OCI-LY7 (cell line): ENCODE measurements around the gene PTH2. TPM values are rescaled to one million over a fixed set of nuclear protein-coding genes. Genes with fewer than 3 reads are reported as not detected.
A peak's percentile ranks its signal among the peaks of the same experiment; 100 is the strongest.

Source experiments
- BruUV-seq: library from RNA; stranded (reverse); fragments of 400-500 nt; replicated peaks from 2 replicates; lab custom pipeline; 2021; lab: Mats Ljungman, UMichigan
- CTCF ChIA-PET: fragments of 300-600 bp; sonication (Branson Sonifier 250); formaldehyde crosslinking; loops from one replicate; lab custom pipeline; 2022; ENCODE audit warnings: antibody characterized with exemption; ENCODE audit not compliant: unreplicated experiment; lab: Charles Lee
- POLR2A ChIA-PET: fragments of 300-600 bp; sonication (Branson Sonifier 250); formaldehyde crosslinking; loops from one replicate; lab custom pipeline; 2022; ENCODE audit warnings: antibody characterized with exemption; lab: Charles Lee
- DNase-seq: peaks from one replicate; pipeline ENCODE4 v3.0.0-alpha.2; 2015; ENCODE audit warnings: low spot score
- H2AFZ ChIP-seq: fragments of 200-600 bp; sonication (generic), shearing (Covaris generic); 2 replicates; pipeline ENCODE4 v1.6.1; 2014; ENCODE audit warnings: mild to moderate bottlenecking, antibody characterized with exemption, low read length, moderate library complexity
- H3K27ac ChIP-seq: fragments of 200-600 bp; sonication (generic); 2 replicates; pipeline ENCODE4 v1.5.1; 2014; ENCODE audit warnings: mixed run types, low read depth, mild to moderate bottlenecking, moderate library complexity, low read length, inconsistent platforms; ENCODE audit not compliant: poor library complexity, severe bottlenecking
- H3K36me3 ChIP-seq: fragments of 200-600 bp; sonication (generic); 2 replicates; pipeline ENCODE4 v1.6.1; 2014; ENCODE audit warnings: mild to moderate bottlenecking, antibody characterized with exemption, low read length, moderate library complexity, mixed read lengths; ENCODE audit not compliant: insufficient read depth
- H3K4me1 ChIP-seq: fragments of 200-600 bp; sonication (generic); 2 replicates; pipeline ENCODE4 v1.5.1; 2014; ENCODE audit warnings: mild to moderate bottlenecking, low read length; ENCODE audit not compliant: insufficient read depth, poor library complexity, severe bottlenecking
- H3K4me2 ChIP-seq: fragments of 200-600 bp; sonication (generic); 2 replicates; pipeline ENCODE4 v1.6.1; 2014; ENCODE audit warnings: mild to moderate bottlenecking, low read length
- H3K4me3 ChIP-seq: fragments of 200-600 bp; sonication (generic); 2 replicates; pipeline ENCODE4 v1.5.1; 2014; ENCODE audit warnings: mild to moderate bottlenecking, low read depth, low read length; ENCODE audit not compliant: poor library complexity, severe bottlenecking
- H3K79me2 ChIP-seq: fragments of 200-600 bp; sonication (generic); 2 replicates; pipeline ENCODE4 v1.6.1; 2016; ENCODE audit warnings: low read depth, mild to moderate bottlenecking, low read length, moderate library complexity, mixed read lengths; ENCODE audit not compliant: insufficient read depth
- H3K9me2 ChIP-seq: fragments of 200-600 bp; sonication (generic); 2 replicates; pipeline ENCODE4 v1.6.1; 2016; ENCODE audit warnings: mild to moderate bottlenecking, low read length, mixed read lengths; ENCODE audit not compliant: insufficient read depth
- H3K9me3 ChIP-seq: fragments of 200-600 bp; sonication (generic); 2 replicates; pipeline ENCODE4 v1.6.1; 2014; ENCODE audit warnings: mild to moderate bottlenecking, mixed run types, low read length, mixed read lengths
- H4K20me1 ChIP-seq: fragments of 200-600 bp; sonication (generic); 2 replicates; pipeline ENCODE4 v1.6.1; 2014; ENCODE audit warnings: mild to moderate bottlenecking, antibody characterized with exemption, low read length, moderate library complexity, mixed read lengths; ENCODE audit not compliant: insufficient read depth
- CTCF ChIP-seq: fragments of 200-600 bp; sonication (generic); conservative IDR thresholded peaks from 2 replicates; pipeline ENCODE4 v1.5.1; 2014; ENCODE audit warnings: mild to moderate bottlenecking, antibody characterized with exemption, low read length, moderate library complexity, mixed read lengths
- EZH2phosphoT487 ChIP-seq: fragments of 200-600 bp; sonication (generic); IDR thresholded peaks from 2 replicates; pipeline ENCODE4 v1.6.1; 2018; ENCODE audit warnings: low read depth, borderline replicate concordance, mild to moderate bottlenecking, mixed run types, antibody characterized with exemption, low read length, moderate library complexity, mixed read lengths
- intact Hi-C: fragments of 100-400 bp; cut with micrococcal nuclease; formaldehyde crosslinking; loops from one replicate; pipeline ENCODE4 v1.10.0; 2022; ENCODE audit not compliant: unreplicated experiment
- total RNA-seq, 2 experiments: library from RNA; depleted of rRNA in 1 of 2; stranded (reverse); fragments of >200 nt in 1 of 2; shearing (Covaris generic) in 1 of 2; gene quantifications; 2 replicates each; pipeline ENCODE4 v1.2.3, GENCODE V29; 2014 to 2022

PTH2 gene
- total RNA-seq, 2 experiments from 2014 or later: 0.66 to 1.7 TPM

GRCh38 chr19:49395581-49396407 lies 27.4 kb downstream of the PTH2 start:
- CTCF ChIA-PET: no interaction called here
- Histone ChIP-seq H3K36me3 (no peaks in the 10 kb centered on the region), H3K9me2 (no peaks in the 10 kb centered on the region), H4K20me1 (no peaks in the 10 kb centered on the region), H2AFZ (no peak overlapping the region), H3K27ac (no peak overlapping the region), H3K4me2 (no peak overlapping the region), H3K9me3 (no peaks in the 10 kb centered on the region), H3K4me1 (peaks cover 66% of the 10 kb centered on the region), H3K4me3 (no peak overlapping the region), H3K79me2 (no peaks in the 10 kb centered on the region)
- POLR2A ChIA-PET: no interaction called here
- no peak for DNase-seq
- BruUV-seq: no TSS peak
- intact Hi-C loops: no loop called here
- no peak for TF ChIP-seq EZH2phosphoT487
- TF ChIP-seq CTCF: no peak

- CTCF ChIA-PET: interaction anchor here (0.6 kb wide), 1 partner anchor 52 kb away, joined by 3 read pairs; no protein-coding TSS in a partner anchor
- no peaks in the 10 kb centered on the region for H3K36me3 ChIP-seq
- no peak for DNase-seq
- peaks cover 70% of the 10 kb centered on the region for H3K4me1 ChIP-seq
- no peaks in the 10 kb centered on the region for H3K9me2 ChIP-seq
- no peaks in the 10 kb centered on the region for H4K20me1 ChIP-seq
- no peak overlapping the region for H2AFZ ChIP-seq
- TF ChIP-seq CTCF (no peak), EZH2phosphoT487 (no peak)
- no TSS peak for BruUV-seq
- no peak overlapping the region for H3K27ac ChIP-seq
- no peaks in the 10 kb centered on the region for H3K79me2 ChIP-seq
- peak overlapping the region; percentile 29 for H3K4me2 ChIP-seq
- intact Hi-C loops: no loop called here
- no peak overlapping the region for H3K4me3 ChIP-seq
- H3K9me3 ChIP-seq: no peaks in the 10 kb centered on the region
- POLR2A ChIA-PET: no interaction called here
Measured at GRCh38 chr19:49393881-49394280, 29.4 kb downstream of the PTH2 start.
